Adrenal gland (tissue), 12 donors: ENCODE data around the gene ROCK2. TPM values are rescaled to one million over a fixed set of nuclear protein-coding genes. Genes with fewer than 3 reads are reported as not detected.
"Not testable (repeated sequence)": the region's sequence is repeated elsewhere in the genome, so short reads cannot be mapped to it uniquely, and the experiment has no call there.

Source experiments
- DNase-seq, 7 donors: peaks; one replicate each; pipeline ENCODE4 v3.0.0-alpha.2; 2019 to 2020
- H3K27ac ChIP-seq, 5 donors: fragments of 200-600 bp; sonication (generic) in 4 of 5; 1 replicate in 3 of 5; 2 replicates in 2 of 5; pipeline versions ENCODE4 v1.5.1 to v1.8.0; 2016 to 2020; ENCODE audit warnings: mild to moderate bottlenecking in 1 of 5
- H3K27me3 ChIP-seq: fragments of 200-600 bp; 2 replicates; pipeline ENCODE4 v1.8.0; 2021
- H3K36me3 ChIP-seq, 2 donors: fragments of 200-600 bp; replicated peaks in 1 of 2; 1 replicate in 1 of 2; 2 replicates in 1 of 2; pipeline versions ENCODE4 v1.5.1 to v1.8.0; 2018 to 2022
- H3K4me1 ChIP-seq, 2 donors: fragments of 200-600 bp; replicated peaks in 1 of 2; 1 replicate in 1 of 2; 2 replicates in 1 of 2; pipeline versions ENCODE4 v1.5.1 to v1.8.0; 2018 to 2021
- H3K4me3 ChIP-seq, 4 donors: fragments of 200-600 bp; sonication (generic) in 3 of 4; one replicate each; pipeline ENCODE4 v1.5.1; 2016 to 2018
- H3K9me3 ChIP-seq, 3 donors: fragments of 200-600 bp; sonication (generic) in 1 of 3; replicated peaks in 1 of 3; 1 replicate in 2 of 3; 2 replicates in 1 of 3; pipeline versions ENCODE4 v1.5.1 to v1.8.0; 2016 to 2021
- POLR2A ChIP-seq, 2 donors: fragments of 450-650 bp; IDR thresholded peaks; one replicate each; pipeline ENCODE4 v1.6.1; 2017; ENCODE audit warnings: antibody characterized with exemption in 2 of 2, mild to moderate bottlenecking in 2 of 2, moderate library complexity in 1 of 2
- WGBS, 4 donors: extraction: QIAGEN DNeasy Blood & Tissue Kit in 2 of 4; methylation state at CpG; one replicate each; pipeline versions ENCODE4 v1.1.5 to v1.1.7; 2013 to 2017; 5-methylcytosine and 5-hydroxymethylcytosine counted together
- intact Hi-C, 2 donors: fragments of 100-400 bp; cut with DNase I; formaldehyde crosslinking; loops; one replicate each; pipeline versions ENCODE4 v1.14.1 to v1.15.0; 2022 to 2023
- polyA plus RNA-seq, 3 donors: library from polyadenylated mRNA; stranded (reverse); fragments of 200-250 nt in 2 of 3; fragments of 350-450 nt in 1 of 3; fragmentation: Illumina TruSeq in 1 of 3; extraction: RNeasy Lipid Tissue Mini Kit (QIAGEN cat#74804) in 1 of 3; gene quantifications; one replicate each; pipeline ENCODE4 v1.2.3, GENCODE V29; 2013 to 2014
- total RNA-seq, 9 donors: library from RNA; depleted of rRNA in 4 of 9; stranded (reverse); fragments of >200 nt in 4 of 9; fragments of 120-200 nt in 1 of 9; fragmentation: NEBNext Ultra II Directional in 1 of 9; extraction: Animal tissue kit (Norgen Biotek cat#: 25700) in 1 of 9; gene quantifications; one replicate each; pipeline versions ENCODE4 v1.1.0 to v1.2.4, GENCODE V29; 2013 to 2023
- TF ChIP-seq, protein P1 (sequence below), 6 experiments: fragments of 450-650 bp in 4 of 6; fragments of 200-600 bp in 2 of 6; sonication (generic) in 1 of 6; IDR thresholded peaks; 1 replicate in 5 of 6; 2 replicates in 1 of 6; pipeline versions ENCODE4 v1.5.1 to v1.8.0; 2016 to 2021; ENCODE audit warnings: antibody characterized with exemption in 6 of 6, mild to moderate bottlenecking in 2 of 6, moderate library complexity in 1 of 6
- donor health status: healthy with polysubstance abuse.
- donor health status: Bipolar disorder and iron deficiency.
- donor health status: DM: yes; HTN: yes; CAD: no.
- donor health status: DM: no; HTN: no; CAD: no.
- donor health status: DM: no; HTN: no; CAD: no.
- donor health status: DM: yes; HTN: yes; CAD: no.

ROCK2 gene
- total and polyA plus RNA-seq, 12 donors, result 5.0 to 46.6 (median 26.2) TPM

DNA sequence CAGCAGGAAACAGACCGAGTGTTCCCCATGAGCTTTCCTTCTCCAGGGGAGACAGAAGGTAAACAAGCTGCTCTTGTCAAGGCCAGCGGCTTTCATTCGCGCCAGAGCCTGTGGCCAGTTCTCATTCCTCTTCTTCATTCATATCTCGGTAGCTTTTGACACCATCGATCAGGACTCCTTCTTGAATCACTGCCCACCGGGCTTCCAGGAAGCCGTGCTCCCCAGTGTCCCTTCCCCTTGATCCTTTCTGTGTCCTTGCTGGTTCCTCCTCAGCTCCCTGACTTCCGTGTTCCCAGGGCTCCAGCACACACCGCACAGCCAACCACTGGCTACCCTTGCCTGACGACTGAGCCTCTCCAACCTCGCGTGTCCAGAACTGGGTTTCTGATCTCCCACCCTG is 175.1 kb downstream of the ROCK2 start:
- TF ChIP-seq, protein P1, sequence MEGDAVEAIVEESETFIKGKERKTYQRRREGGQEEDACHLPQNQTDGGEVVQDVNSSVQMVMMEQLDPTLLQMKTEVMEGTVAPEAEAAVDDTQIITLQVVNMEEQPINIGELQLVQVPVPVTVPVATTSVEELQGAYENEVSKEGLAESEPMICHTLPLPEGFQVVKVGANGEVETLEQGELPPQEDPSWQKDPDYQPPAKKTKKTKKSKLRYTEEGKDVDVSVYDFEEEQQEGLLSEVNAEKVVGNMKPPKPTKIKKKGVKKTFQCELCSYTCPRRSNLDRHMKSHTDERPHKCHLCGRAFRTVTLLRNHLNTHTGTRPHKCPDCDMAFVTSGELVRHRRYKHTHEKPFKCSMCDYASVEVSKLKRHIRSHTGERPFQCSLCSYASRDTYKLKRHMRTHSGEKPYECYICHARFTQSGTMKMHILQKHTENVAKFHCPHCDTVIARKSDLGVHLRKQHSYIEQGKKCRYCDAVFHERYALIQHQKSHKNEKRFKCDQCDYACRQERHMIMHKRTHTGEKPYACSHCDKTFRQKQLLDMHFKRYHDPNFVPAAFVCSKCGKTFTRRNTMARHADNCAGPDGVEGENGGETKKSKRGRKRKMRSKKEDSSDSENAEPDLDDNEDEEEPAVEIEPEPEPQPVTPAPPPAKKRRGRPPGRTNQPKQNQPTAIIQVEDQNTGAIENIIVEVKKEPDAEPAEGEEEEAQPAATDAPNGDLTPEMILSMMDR (IDR thresholded peaks at IDR 0.05), result no peak
- TF ChIP-seq POLR2A (IDR thresholded peaks at IDR 0.05), result no peak
- H3K27ac ChIP-seq, result peak overlapping the region in 4 of 5 donors; percentile 5 to 80 (median 43)
- 28 to 63% (median 44%) methylated on average over 13 of the region's 13 CpGs for whole genome bisulfite sequencing, 4 donors
- intact Hi-C loops, result no loop called here
- peak in 6 of 7 donors; percentile 46 to 74 (median 65) for DNase-seq
- H3K4me1 ChIP-seq, result no peaks in the 10 kb centered on the region
- peak overlapping the region in 1 of 4 donors; percentile 49 for H3K4me3 ChIP-seq
- no peaks in the 10 kb centered on the region for H3K27me3 ChIP-seq
- no peaks in the 10 kb centered on the region for H3K36me3 ChIP-seq
- H3K9me3 ChIP-seq, result no peaks in the 10 kb centered on the region

DNA sequence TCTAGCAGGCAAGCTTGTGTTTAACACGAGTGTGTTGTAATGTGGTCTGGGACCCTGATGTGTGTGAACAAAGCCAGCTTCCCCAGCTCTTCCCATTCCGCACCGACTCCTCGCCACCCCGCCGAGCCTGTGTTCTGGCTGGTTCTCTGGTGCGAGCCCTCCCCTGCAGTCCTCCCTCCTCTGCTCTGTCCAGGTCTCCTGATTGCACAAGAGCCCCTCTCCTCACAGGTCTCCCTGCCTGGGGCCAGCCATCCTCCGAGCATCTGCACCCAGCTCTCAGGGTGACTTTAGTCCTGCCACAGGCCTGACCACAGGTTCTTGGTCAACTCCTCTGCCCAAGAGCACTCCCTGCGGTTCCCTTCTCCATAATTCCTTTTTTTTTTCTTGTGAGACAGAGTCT is 175.9 kb downstream of the ROCK2 start:
- Histone ChIP-seq H3K4me3 (no peak overlapping the region), H3K27me3 (no peaks in the 10 kb centered on the region), H3K4me1 (no peaks in the 10 kb centered on the region), H3K9me3 (no peaks in the 10 kb centered on the region), H3K27ac (no peak overlapping the region), H3K36me3 (no peaks in the 10 kb centered on the region)
- TF ChIP-seq, protein P1 (IDR thresholded peaks at IDR 0.05), result no peak
- TF ChIP-seq POLR2A (IDR thresholded peaks at IDR 0.05), result no peak
- 82 to 86% (median 84%) methylated on average over 9 of the region's 9 CpGs for WGBS, 4 donors
- DNase-seq, result no peak
- intact Hi-C loops, result no loop called here

- H3K4me1 ChIP-seq, result no peaks in the 10 kb centered on the region
- no peak overlapping the region for H3K27ac ChIP-seq
- WGBS, 4 donors, result 87 to 92% (median 90%) methylated on average over 10 of the region's 10 CpGs
- TF ChIP-seq, protein P1 (IDR thresholded peaks at IDR 0.05), result no peak
- no peak for TF ChIP-seq POLR2A (IDR thresholded peaks at IDR 0.05)
- H3K4me3 ChIP-seq, result no peak overlapping the region
- H3K27me3 ChIP-seq, result no peaks in the 10 kb centered on the region
- intact Hi-C loops, result no loop called here
- no peaks in the 10 kb centered on the region for H3K9me3 ChIP-seq
- no peaks in the 10 kb centered on the region for H3K36me3 ChIP-seq
- no peak for DNase-seq
Measured at GRCh38 chr2:11166476-11166875, 178.0 kb downstream of the ROCK2 start.

DNA sequence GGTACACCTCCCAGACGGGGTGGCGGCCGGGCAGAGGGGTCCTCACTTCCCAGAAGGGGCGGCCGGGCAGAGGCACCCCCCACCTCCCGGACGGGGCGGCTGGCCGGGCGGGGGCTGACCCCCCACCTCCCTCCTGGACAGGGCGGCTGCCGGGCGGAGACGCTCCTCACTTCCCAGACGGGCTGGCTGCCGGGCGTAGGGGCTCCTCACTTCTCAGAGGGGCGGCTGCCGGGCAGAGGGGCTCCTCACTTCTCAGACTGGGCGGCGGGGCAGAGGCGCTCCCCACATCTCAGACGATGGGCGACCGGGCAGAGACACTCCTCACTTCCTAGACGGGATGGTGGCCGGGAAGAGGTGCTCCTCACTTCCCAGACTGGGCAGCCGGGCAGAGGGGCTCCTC is 179.4 kb downstream of the ROCK2 start:
- H3K27ac ChIP-seq, intact Hi-C loops, H3K4me3 ChIP-seq, H3K9me3 ChIP-seq, H3K27me3 ChIP-seq, H3K4me1 ChIP-seq, DNase-seq, H3K36me3 ChIP-seq: not testable (repeated sequence)
- WGBS, 4 donors, result 92 to 98% (median 96%) methylated on average over 5 to 28 of the region's 28 CpGs

DNA sequence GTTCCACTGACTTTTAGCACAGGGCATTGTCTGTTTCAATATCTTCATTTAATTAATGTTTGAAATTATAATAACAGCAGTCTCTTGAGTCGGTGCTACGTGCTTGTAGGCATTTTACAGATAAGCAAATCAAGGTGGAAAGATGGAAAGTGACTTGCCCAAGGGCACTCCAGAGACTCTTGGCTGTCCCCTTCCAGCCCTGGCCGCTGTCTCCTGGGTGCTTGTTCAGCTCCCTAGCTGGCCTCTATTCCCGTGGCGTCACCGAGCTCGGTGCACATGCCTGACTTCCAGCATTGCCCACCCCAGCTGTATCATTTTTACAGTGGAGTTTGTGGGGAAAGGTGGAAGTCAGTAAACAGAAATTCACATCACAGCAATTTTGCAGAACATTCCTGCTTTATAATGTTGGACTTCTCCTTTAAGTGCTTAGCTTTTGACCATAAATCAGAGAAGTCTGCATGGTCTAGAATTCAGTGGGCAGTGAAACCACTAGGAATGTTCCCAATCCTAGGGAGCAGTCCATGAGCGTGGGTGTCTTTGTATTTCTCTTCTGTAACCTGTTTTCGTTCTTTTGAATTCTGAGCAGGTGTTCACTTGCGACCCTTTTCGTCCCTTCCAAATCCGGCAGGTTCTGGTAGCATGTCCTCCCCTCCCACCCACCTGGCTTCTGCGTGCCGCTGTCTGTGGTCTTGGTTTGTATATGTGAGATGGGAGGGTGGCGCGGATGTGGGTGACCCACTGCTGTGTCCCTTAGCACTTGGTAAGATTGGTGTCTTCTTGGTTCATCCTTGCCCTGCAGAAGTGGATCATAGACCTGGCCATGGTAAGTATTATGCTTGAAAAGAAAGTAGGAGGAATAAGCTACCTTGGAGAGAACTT is 180.8 kb downstream of the ROCK2 start:
- H3K4me3 ChIP-seq, result no peak overlapping the region
- no peaks in the 10 kb centered on the region for H3K27me3 ChIP-seq
- no peaks in the 10 kb centered on the region for H3K4me1 ChIP-seq
- H3K27ac ChIP-seq, result no peak overlapping the region
- H3K9me3 ChIP-seq, result no peaks in the 10 kb centered on the region
- DNase-seq, result no peak
- WGBS, 4 donors, result 90 to 92% (median 91%) methylated on average over 16 of the region's 16 CpGs
- TF ChIP-seq, protein P1 (IDR thresholded peaks at IDR 0.05), result no peak
- TF ChIP-seq POLR2A (IDR thresholded peaks at IDR 0.05), result no peak
- H3K36me3 ChIP-seq, result no peaks in the 10 kb centered on the region
- intact Hi-C loops, result no loop called here
